Fibroblast of peridontal ligament (primary cell): ENCODE data around the gene IL17B.
A peak's percentile ranks its signal among the peaks of the same experiment; 100 is the strongest.
"Not testable (repeated sequence)": the region's sequence is repeated elsewhere in the genome, so short reads cannot be mapped to it uniquely, and the experiment has no call there.

Experiments used
- DNase-seq: peaks from one replicate; pipeline ENCODE4 v3.0.0-alpha.2; 2010; ENCODE audit errors: extremely low read depth

Gene IL17B

DNA sequence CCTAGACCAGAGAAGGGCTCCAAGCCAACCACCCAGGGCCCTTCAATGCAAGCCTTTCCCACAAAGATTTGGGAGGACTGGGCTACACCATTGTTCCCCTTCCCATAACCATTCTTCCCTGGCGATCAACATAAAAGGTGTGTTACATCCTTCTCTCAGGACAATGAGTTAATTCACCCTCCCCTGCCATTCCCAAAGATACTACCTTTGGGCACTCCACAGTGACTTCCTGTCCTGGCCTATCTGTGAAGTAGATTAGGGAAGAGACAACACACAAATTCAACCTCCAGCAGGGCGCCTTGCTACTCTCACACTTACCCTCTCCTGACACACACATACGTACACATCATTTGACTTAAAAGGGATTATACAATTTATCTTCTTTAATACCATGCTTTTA, 23.2 kb upstream of the IL17B start:
- no peak for DNase-seq

DNA sequence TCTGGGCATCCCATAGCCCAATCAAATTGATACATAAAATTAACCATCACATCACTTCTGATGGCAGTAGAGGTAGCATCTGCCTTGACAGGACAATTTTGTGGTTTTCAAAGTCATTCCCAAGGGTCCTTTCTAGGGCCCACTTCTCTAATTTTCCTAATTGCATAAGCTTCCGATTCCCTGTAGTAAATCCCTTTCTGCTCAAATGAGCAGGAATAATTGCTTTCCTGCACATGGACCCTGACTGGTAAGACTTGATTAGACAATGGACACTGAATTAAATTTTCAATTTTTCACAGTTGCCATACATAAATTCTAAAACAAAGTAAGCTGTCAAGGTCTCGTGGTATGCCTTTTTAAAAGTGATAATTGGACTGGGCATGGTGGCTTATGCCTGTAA, 22.0 kb upstream of the IL17B start:
- DNase-seq, result no peak

DNA sequence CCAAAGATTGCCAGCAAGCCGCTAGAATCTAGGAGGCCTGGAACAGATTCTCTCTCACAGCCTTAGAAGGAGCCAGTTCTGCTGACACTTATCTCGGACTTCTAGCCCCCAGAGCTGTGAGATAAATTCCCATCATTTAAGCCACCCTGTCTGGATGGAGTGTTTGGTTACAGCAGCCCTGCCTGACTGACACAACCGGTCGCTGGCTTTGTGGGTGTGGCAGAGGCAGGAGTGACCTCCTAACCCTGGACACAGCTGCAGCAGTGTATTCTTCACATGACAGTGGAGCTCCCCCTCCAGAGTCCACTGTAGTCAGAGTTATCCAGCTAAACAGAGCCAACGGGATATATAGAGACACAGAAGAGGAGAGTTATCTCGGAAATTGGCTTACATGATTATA, 21.2 kb upstream of the IL17B start:
- no peak for DNase-seq

DNA sequence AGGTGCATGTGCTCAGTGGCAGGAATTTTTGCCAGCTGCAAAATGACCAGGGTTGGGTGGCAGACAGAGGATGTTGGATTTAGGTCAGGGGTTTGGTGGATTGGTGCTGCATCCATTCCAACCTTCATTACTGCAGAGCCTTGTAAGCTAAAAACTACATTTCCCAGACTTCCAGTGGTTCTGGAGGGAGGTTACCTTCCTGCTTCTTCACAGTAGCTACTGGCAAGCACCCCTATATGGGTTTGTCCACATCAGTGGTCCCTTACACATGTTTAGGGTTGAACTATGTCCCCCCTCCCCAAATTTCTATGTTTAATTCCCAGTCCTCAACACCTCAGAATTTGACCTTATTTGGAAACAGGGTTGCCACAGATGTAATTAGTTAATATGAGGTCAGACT, 20.7 kb upstream of the IL17B start:
- DNase-seq, result no peak

DNA sequence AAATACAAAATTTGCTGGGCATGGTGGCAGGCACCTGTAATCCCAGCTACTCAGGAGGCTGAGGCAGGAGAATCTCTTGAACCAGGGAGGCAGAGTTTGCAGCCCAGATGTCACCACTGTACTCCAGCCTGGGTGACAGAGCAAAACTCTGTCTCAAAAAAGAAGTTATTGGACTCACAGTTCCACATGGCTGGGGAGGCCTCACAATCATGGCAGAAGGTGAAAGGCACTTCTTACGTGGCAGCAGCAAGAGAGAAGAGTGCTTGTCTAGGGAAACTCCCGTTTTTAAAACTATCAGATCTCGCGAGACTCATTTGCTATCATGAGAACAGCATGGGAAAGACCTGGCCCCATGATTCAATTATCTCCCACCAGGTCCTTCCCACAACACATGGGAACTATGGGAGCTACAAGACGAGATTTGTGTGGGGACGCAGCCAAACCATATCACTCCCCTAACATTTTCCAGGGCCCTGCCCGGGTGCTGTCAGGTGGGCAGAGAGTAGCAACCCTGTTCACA, 19.7 kb upstream of the IL17B start:
- DNase-seq, result not testable (repeated sequence)

DNA sequence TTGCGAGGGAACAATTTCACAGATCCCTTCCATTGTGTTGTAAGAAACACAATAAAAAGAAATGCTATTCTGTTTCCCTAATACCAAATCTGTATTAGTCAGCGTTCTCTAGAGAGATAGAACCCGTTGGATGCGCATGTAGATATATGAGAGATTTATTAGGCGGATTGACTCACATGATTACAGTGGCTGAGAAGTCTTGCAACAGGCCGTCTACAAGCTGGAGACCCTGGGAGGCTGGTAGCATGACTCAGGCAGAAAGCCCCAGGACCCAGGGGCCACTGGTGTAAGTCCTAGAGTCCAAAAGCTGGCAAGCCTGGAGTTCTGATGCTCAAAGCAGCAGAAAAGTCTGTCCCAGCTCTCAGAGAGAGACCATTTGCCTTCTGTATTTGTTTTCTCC, 18.4 kb upstream of the IL17B start:
- DNase-seq, result peak; percentile 95

DNA sequence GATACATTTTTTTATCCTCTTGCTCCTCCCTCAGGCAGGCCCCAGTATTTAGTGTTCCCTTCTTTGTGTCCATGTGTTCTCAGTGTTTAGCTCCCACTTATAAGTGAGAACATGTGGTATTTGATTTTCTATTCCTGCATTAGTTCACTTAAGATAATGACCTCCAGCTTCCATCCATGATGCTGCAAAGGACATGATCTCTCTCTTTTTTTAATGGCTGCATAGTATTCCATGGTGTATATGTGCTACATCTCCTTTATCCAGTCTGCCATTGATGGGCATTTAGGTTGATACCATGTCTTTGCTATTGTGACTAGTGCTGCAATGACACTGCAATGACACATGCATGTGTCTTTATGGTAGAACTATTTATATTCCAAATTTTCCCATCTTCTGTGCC, 15.9 kb upstream of the IL17B start:
- not testable (repeated sequence) for DNase-seq

DNA sequence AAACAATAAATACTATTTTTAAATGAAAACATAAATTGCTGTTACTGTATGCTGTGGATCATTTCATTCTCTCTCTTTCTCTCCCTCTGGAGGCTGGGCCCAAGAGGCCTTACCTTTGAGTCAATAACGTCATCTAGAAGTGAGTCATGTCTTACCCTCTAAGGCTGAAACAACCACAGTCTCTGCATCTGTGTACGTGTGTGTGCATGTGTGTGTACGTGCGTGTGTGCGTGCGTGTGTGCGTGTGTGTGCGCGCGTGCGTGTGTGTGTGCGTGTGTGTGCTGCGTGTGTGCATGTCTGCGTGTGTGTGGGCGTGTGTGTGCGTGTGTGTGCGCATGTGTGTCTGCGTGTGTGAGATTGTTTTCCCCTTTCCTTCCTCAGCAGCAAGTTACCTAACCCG, 13.6 kb upstream of the IL17B start:
- DNase-seq, result peak; percentile 55

DNA sequence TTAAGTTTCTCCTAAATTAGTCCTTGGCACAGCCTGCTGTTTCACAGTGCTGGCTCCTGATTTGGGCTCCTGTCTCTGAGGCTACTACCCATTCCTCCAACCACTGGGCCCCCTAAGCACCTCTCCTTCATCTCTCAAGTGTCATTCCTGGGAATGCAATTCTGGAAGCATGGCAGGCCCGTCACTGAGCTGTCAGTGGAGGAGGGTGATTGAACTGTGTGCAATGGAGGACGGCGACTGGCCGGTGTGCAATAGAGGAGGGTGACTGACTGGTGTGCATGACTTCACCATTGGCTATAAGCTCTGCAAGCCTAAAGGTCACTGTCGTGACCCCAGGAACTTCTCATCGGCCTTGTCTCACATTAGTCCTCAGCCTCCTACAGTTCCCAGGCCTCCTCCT, 12.4 kb upstream of the IL17B start:
- DNase-seq, result no peak

DNA sequence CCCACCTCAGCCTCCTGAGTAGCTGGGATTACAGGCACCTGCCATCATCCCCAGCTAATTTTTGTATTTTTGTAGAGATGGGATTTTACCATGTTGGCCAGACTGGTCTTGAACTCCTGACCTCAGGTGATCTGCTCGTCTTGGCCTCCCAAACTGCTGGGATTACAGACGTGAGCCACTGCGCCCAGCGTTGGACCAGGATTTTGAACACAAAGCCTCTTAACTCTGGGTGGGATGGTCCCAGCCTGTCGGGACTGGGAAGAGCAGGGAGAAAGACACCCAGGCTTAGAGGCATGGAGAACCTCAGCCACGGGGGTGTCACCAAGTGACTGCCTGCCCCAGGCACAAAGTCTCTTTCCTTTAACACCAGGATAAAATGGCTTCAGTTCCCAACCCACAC, 12.0 kb upstream of the IL17B start:
- not testable (repeated sequence) for DNase-seq

DNA sequence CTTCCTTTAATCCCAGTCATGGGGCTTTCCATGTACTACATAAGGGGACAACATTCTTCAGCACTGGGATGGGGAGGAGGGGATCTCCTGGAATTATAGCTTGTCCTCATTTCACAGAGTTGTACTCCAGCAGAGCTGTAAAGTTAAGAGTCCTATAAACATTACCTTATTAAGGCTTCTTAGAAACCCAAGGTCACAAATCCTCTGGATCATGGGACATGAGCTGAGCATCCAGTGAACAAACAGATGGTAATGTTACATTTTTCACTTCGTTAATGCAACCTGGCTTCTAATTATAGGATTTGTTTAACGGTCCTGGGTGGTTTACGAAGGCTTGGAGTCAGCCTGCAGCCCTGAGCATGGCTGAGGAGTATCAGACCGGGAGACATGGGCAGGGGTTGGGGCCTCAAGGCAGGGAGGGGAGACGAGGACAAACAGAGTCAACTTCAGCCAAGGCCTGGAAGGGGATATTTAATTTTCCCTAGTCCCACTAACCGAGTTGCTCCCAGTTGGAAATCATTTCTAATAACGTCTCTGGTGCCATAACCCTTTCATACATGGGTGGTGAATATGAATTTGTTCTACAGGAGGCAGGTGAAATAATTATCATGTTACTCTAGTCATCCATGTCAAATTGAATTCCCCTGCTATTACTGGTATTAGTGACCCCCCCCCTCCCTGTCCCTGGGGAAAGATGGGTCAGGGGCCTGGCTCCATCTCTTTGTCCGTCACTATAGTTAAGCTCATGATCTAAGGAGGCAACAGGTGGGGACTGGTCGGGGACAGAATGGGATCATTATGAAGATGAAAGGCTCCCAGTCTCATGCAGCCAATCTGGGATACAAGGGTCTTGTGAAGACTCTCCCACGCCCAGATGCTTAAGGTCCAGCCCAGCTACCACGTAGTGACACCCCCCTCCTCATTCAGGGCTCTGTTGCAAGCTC, 10.7 kb upstream of the IL17B start:
- no peak for DNase-seq

DNA sequence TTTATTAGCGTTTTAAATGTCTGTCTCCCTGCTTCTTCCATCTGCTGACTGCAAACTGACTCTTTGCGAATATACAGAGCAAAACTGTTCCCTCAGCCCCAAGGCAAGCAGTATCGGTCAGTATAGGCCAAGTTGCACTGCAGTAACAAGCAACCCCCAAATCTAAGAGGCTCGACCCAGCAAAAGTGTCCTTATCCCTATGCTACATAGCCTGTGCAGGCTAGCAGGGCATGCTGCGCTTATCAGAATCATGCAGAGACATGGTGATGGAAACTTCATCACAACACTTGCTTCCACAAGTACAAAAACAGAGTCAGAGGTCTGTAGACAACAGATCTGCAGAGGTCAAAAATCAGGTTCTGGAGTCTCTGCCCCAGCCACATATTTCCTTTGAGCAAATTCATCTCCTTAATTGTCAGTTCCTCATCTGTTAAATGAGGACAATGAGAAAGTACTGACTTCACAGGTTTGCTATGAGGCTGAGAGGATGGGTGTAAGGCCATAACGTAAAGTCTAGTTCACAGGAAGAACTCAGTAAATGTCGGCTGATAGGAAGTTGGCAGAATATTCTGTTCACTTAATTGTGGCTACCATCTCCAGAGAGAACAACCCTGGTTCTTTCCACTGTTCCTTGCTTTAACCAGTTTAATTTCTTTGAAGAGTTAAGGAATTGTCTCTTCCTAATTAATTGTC, 9.6 kb upstream of the IL17B start:
- DNase-seq, result no peak

DNA sequence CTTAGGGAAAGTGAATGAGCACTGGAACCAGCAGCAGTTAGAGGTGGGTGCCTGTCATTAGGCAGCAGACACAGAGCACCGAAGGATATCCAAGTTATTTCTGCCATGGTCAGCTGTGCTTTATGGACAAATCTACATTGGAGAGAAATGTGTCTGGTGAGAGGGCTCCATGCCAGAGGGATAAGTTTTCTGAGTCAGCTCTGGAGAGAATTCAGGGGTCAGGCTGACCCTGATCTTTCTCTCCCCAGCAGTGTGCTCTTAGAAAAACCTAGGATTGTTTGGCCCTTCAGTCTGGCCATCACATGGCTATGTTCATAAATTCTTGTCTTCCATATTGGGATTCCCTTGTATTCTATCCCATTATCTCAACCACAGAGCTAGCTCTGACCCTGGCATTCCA, 8.9 kb upstream of the IL17B start:
- peak; percentile 80 for DNase-seq

DNA sequence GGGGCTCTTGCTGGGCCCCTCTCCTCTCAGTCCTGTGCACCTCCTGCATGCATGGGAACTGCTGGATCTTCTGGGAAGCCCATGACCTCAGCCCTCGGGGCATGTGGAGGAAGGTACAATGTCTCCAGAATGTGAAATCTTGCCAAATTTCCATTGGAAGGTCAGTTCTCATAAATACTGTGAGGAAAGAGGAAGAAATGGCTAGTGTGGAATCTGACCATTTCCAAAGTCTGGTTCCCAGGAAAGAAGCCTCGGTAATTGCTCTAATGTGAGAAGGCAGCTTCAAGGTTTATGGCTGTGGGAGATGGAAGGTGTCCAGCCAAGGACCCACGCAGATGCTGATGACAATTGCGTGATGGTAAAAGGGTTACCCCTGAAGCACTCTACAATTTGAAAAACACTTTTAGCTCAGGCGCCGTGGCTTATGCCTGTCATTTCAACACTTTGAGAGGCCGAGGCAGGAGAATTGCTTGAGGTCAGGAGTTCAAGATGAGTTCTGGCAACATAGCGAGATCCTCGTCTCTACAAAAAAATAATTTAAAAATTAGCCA, 8.1 kb upstream of the IL17B start:
- DNase-seq, result peak; percentile 89

DNA sequence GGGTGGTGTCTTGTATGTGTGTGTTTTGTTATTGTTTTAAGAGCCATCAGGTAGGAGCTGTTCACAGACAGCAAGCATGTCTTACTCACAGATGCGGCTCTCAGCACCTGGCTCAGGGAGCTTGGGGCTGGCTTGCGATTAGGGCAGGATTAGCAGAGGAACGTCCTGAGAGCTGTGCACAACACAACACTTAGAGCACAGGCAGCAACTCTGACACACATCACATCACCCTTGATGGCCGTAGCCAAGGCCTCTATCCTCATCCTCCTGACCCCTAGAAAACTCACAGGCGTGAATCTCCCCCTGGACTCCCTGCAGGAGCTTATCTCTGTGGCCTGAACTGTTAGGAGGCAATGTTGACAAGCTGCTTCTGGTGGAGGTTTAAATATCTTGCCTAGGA, 7.1 kb upstream of the IL17B start:
- no peak for DNase-seq

DNA sequence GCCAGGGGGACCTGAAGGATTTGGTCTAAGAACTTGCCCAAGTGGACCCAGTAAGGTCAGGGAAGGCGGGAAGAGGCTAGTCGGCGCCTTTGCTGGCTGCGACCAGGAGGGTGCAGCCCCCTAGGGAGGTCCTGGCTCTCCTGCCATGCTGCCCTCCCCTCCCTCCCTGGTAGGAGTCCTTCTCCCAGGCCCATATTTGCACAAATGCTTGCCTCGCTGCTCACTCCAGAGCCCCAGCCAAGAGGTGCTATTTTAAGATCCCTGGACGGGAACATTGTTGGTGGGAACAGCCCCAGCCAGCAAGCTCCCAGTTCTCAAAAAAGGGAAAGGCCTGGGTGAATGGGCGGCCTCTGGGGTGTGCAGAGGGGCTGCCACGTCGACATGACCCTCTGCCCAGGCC, 4.3 kb upstream of the IL17B start:
- DNase-seq, result peak; percentile 18

DNA sequence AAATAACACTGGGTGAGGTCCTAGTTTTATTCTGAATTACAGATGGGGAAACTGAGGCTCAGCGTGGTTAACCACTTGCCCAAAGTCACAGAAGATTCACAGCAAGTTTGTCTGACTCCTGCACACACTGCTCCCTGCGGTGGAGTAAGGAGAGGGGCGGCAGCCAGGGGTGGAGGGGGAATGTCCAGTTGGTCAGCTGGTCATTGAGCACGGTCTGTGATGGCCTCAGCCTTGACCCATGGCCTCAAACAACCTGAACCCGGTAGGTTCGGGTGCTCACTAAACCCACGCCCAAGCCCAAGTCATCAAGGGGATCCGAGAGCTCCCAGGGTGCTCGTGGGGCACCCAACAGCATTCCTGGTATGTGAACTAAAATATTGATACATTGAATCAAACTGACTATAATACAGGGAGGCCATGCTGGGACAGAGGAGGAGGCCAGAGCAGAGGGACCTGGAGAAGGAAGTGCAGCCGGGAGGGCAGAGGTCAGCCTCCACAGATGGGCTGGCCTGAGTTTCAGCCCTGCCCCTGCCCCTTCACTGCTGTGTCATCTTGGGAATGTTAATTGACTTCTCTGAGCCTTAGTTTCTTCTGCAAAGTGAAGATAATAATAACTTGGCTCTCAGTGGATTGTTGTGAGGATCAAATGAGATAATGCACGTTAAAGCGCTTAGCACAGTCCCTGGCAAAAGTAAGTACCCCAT, 3.6 kb upstream of the IL17B start:
- DNase-seq, result no peak

DNA sequence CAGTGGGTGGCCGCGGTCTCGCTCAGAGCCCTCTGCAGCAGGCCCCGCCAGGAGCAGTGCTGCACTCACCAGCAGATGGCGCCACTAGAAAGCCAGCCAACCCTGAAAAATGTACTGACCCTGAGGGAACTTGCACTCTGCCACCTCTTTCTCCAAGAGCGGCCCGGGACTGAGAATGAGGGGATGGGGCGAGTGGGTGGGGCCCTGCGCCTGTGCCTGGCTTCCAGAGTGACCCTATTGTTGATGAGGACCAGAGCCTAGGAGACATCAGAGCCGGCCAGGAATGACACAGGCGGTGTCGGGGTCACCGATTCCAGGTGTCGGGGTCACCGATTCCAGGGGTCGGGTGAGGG, 2.9 kb upstream of the IL17B start:
- DNase-seq, result peak; percentile 74

DNA sequence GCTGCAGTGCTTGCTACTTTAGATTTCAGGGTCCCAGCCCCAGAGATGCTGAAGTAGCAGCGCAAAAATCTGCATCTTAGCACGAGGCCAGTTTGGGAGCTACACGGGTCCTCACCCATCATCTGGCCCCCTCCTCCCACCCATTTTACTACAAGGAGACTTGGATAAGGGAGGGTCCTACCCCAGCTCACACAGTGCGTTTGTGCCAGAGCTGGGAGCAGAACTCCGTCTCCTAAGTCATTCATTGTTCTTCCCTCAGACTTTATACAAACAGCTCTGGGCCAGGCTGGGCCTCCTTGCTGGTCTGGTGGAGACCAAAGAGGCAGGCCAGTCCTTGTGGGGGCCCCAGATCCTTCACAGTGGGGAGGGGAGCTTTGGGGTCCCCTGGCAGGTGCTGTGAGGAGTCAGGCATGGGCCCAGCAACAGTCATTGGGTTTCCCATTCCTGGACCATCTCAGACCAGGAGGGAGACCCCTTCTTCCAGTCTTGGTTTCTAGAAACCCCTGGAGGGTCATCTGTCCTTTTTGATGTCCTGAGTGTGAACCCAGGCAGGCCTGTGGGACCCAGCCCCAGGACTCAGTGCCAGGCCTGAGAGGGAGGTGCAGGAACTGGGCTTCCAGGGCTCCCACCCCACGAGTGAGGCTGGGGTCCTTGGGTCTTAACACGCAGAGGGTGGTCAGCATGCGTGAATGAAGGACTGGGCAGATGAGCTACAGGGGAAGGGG, 2.3 kb upstream of the IL17B start:
- no peak for DNase-seq

DNA sequence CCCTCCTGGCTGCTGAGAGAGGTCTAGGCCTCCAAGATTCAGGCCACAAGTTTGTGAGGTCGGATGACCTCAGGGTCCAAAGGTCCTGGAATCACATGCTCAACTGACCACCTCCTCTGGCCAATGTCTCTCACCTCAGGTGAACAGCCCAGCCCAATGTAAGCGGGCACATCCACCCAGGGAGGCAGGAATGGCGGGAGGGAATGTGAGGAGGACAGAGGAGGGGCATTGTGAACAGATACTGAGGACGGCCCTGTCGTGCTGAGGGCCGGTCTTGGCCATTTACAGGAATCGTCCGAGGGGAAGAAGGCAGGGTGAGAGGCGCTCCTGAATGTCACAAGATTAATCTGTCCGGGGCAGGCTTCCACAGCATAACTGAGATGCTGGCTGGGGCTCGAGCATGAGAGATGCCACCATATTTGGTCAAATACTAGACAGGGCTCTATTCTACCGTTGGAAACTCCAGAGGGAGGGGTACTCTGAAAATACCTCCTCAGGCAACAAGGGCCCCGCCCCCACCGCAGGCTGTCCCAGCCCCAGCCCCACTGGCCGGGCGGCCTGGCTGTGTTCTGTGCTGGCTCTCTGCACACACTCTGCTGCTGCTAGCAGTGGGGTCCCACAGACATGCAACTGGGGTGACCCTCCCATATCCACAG, 1.5 kb upstream of the IL17B start:
- no peak for DNase-seq

DNA sequence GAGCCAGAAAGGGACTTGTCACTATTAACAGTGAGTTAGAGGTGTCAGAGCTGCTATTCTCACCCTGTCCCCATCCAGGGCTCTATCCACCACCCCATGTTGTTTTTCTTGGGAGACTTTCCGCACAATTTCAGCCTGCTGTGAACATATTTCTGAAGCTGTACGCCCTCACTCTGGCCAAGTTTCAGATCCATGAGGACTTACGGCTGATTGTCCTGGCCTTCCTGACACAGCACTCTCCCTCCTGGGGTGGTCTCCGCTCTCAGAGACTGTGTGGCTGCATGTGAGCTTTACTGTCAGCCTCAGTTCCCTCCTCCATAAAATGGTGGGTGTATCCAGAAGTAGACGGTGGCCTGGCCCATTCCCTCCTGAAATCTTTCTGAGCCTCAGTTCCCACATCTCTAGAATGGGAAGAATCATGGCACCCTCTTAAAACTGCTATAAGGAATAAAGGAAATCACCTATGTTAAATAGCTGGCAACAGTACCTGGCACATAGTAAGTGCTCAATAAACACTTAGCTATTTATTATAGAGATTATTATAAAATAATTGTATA, 804 bp upstream of the IL17B start:
- no peak for DNase-seq
